Right lobe of liver (tissue), 6 donors: ENCODE measurements around the gene DLG4. TPM values are rescaled to one million over a fixed set of nuclear protein-coding genes. Genes with fewer than 3 reads are reported as not detected.

Experiments used
- ATAC-seq, 4 donors: fragments of 200-7000 bp; cut with Tn5 transposase; one replicate each; pipeline ENCODE4 v1.9.1; 2020; ENCODE audit warnings: mild to moderate bottlenecking in 4 of 4, moderate library complexity in 4 of 4
- DNase-seq, 3 donors: peaks; one replicate each; pipeline ENCODE4 v3.0.0-alpha.2; 2020
- H3K27ac ChIP-seq, 3 donors: fragments of 200-600 bp; one replicate each; pipeline ENCODE4 v1.8.0; 2022
- H3K27me3 ChIP-seq, 2 donors: fragments of 200-600 bp; one replicate each; pipeline ENCODE4 v1.8.0; 2022
- H3K36me3 ChIP-seq, 4 donors: fragments of 200-600 bp; sonication (generic) in 1 of 4; one replicate each; pipeline versions ENCODE4 v1.5.1 to v1.8.0; 2017 to 2022; ENCODE audit warnings: control low read depth in 1 of 4
- H3K4me1 ChIP-seq, 4 donors: fragments of 200-600 bp; sonication (generic) in 1 of 4; one replicate each; pipeline versions ENCODE4 v1.5.1 to v1.8.0; 2017 to 2022; ENCODE audit warnings: control low read depth in 1 of 4
- H3K4me3 ChIP-seq, 3 donors: fragments of 200-600 bp; one replicate each; pipeline ENCODE4 v1.8.0; 2022
- H3K9me3 ChIP-seq, 4 donors: fragments of 200-600 bp; sonication (generic) in 1 of 4; one replicate each; pipeline versions ENCODE4 v1.5.1 to v1.8.0; 2017 to 2022; ENCODE audit warnings: control low read depth in 1 of 4
- POLR2A ChIP-seq: fragments of 450-650 bp; IDR thresholded peaks from one replicate; pipeline ENCODE4 v1.6.1; 2017; ENCODE audit warnings: antibody characterized with exemption, mild to moderate bottlenecking
- WGBS: methylation state at CpG from one replicate; pipeline ENCODE4 v1.1.6; 2018; ENCODE audit warnings: low coverage, low lambda C conversion rate; ENCODE audit not compliant: insufficient coverage; ENCODE audit errors: missing lambda C conversion rate; 5-methylcytosine and 5-hydroxymethylcytosine counted together
- intact Hi-C, 2 donors: fragments of 100-400 bp; cut with DNase I; formaldehyde crosslinking; loops; one replicate each; pipeline versions ENCODE4 v1.11.2 to v1.14.1; 2022
- total RNA-seq, 6 experiments: library from RNA; depleted of rRNA in 2 of 6; stranded (reverse); fragments of >200 nt in 2 of 6; fragmentation: NEBNext Ultra II Directional in 3 of 6; extraction: Animal tissue kit (Norgen Biotek cat#: 25700) in 3 of 6; gene quantifications; one replicate each; pipeline versions ENCODE4 v1.1.0 to v1.2.4, GENCODE V29; 2016 to 2023
- TF ChIP-seq, protein P1 (sequence below), 4 donors: fragments of 200-600 bp in 3 of 4; fragments of 450-650 bp in 1 of 4; IDR thresholded peaks; one replicate each; pipeline versions ENCODE4 v1.5.1 to v1.8.0; 2016 to 2022; ENCODE audit warnings: antibody characterized with exemption in 4 of 4, mild to moderate bottlenecking in 2 of 4
- donor health status: DM: no; HTN: yes; CAD: no.
- donor health status: DM: no; HTN: no; CAD: no.
- donor health status: DM: no; HTN: no; CAD: no.
- donor health status: DM: no; HTN: yes; CAD: no.
- donor health status: DM: no; HTN: yes; CAD: no.

The DLG4 gene
- total RNA-seq, 6 experiments from 2014 or later: 3.0 to 6.4 (median 4.1) TPM

- Histone ChIP-seq H3K27me3 (no peaks in the 10 kb centered on the region), H3K36me3 (peaks cover 5 to 28% (median 13%) of the 10 kb centered on the region in 4 donors), H3K4me3 (peak overlapping the region in 2 of 3 donors; percentile 24 to 84), H3K4me1 (peaks cover 0 to 27% (median 8%) of the 10 kb centered on the region in 4 donors), H3K27ac (peak overlapping the region in 2 of 3 donors; percentile 43 to 99), H3K9me3 (no peaks in the 10 kb centered on the region)
- no peak for TF ChIP-seq POLR2A
- TF ChIP-seq, protein P1, sequence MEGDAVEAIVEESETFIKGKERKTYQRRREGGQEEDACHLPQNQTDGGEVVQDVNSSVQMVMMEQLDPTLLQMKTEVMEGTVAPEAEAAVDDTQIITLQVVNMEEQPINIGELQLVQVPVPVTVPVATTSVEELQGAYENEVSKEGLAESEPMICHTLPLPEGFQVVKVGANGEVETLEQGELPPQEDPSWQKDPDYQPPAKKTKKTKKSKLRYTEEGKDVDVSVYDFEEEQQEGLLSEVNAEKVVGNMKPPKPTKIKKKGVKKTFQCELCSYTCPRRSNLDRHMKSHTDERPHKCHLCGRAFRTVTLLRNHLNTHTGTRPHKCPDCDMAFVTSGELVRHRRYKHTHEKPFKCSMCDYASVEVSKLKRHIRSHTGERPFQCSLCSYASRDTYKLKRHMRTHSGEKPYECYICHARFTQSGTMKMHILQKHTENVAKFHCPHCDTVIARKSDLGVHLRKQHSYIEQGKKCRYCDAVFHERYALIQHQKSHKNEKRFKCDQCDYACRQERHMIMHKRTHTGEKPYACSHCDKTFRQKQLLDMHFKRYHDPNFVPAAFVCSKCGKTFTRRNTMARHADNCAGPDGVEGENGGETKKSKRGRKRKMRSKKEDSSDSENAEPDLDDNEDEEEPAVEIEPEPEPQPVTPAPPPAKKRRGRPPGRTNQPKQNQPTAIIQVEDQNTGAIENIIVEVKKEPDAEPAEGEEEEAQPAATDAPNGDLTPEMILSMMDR (IDR thresholded peaks at IDR 0.05): no peak
- 63% methylated on average over 4 of the region's 4 CpGs for WGBS
- no peak for ATAC-seq
- intact Hi-C loops: no loop called here
- no peak for DNase-seq
These were observed 20.7 kb upstream of the DLG4 start for GRCh38 chr17:7240375-7240774.

- intact Hi-C loops: no loop called here
These were observed 19.7 kb upstream of the DLG4 start, which contains the start of gene PHF23 for GRCh38 chr17:7239091-7240027. PHF23 (minus strand) TSS chr17:7239457; CDS start chr17:7239279, 178 bp downstream.

DNA sequence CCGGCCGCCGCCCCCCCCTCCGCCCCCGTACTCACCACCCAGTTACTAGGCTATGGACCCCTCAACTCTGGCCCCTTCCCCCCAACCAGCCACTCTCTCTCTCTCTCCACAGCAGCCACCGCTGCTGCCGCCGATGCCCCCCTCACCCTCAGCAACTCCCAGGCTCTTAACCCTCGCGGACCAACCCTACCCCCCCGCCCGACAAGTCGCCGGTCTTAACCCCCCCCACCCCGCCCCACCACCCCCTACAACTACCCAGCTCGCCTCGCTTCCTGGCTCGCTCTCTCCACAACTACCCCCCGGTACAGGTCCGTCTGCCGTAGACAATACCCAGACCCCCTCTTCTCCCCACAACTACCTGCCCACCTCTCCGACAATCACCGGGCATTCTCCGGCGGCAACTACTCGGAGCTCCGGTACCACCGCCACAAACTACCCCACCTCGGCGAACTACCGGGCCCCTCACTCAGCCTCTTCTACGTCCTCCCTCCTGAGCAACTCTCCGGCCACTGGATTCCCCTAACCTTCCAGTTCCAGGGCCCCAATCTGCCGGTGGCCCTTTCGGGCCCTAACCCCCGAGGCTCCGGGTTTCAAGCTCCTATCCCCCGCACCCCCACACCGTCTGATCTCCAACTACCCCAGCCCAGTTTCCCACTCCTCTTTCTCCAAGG, 18.9 kb upstream of the DLG4 start:
- Histone ChIP-seq H3K9me3 (no peaks in the 10 kb centered on the region), H3K4me3 (peak overlapping the region; percentile 94 to 96 (median 94)), H3K4me1 (peaks cover 0 to 31% (median 11%) of the 10 kb centered on the region in 4 donors), H3K36me3 (peaks cover 3 to 16% (median 8%) of the 10 kb centered on the region in 4 donors), H3K27ac (peak overlapping the region; percentile 75 to 93 (median 82)), H3K27me3 (no peaks in the 10 kb centered on the region)
- ATAC-seq (no peak), DNase-seq (peak in 1 of 3 donors; percentile 47)
- TF ChIP-seq, protein P1 (IDR thresholded peaks at IDR 0.05): no peak
- no peak for TF ChIP-seq POLR2A
- intact Hi-C loops: no loop called here
- under 1% methylated on average over 38 of the region's 39 CpGs for WGBS

More at GRCh38 chr17:7239091-7240027, 19.7 kb upstream of the DLG4 start, which contains the start of gene PHF23:
- H3K9me3 ChIP-seq: no peaks in the 10 kb centered on the region
- peak within 1 kb of the TSS; percentile 75 to 99 (median 93) for H3K27ac ChIP-seq
- WGBS: 1% methylated on average over 40 of the region's 72 CpGs
- peak within 1 kb of the TSS; percentile 94 to 96 (median 94) for H3K4me3 ChIP-seq
- DNase-seq (peak; percentile 99 to 100 (median 100)), ATAC-seq (peak; percentile 66 to 84 (median 74))
- H3K36me3 ChIP-seq: peaks cover 4 to 18% (median 10%) of the 10 kb centered on the region in 4 donors
- H3K4me1 ChIP-seq: peaks cover 0 to 32% (median 11%) of the 10 kb centered on the region in 4 donors
- peak; percentile 53 for TF ChIP-seq POLR2A
- TF ChIP-seq, protein P1 (IDR thresholded peaks at IDR 0.05): peak in 1 of 4 donors; percentile 38
- H3K27me3 ChIP-seq: no peaks in the 10 kb centered on the region

DNA sequence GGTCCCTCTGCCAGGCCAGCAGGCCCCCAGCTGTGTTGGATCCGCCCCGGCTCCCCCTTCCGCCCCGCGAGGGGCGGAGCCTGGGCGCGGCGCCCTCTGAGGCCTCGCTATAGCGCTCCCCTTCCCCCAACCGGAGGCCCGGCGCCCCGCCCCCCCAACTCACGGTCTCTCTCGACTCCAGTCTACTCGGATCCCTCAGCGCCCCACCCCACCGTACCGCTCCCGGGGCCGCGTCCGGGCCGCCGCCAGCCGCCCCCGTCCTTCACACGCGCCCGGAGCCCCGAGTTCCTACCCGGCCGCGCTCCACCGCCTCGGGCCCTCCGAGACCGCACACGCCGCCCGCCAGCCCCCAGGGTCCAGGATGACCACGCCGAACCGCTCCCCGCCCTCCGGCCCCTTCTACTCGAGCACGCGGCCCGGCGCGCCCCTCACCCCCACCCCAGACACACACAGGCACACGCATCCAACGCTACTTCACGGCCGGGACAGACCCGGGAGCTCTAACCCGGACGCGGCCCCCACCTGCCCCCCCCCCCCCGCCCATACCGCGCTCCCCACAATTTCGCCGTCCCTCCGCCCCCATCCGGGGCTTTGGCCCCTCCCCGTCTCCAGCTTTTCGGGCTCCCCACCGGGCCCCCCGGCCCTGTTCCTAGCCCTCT, 18.3 kb upstream of the DLG4 start:
- ATAC-seq: peak; percentile 10 to 17 (median 14)
- H3K4me1 ChIP-seq: peaks cover 0 to 34% (median 11%) of the 10 kb centered on the region in 4 donors
- intact Hi-C loops: no loop called here
- H3K36me3 ChIP-seq: peaks cover 3 to 16% (median 8%) of the 10 kb centered on the region in 4 donors
- no peaks in the 10 kb centered on the region for H3K9me3 ChIP-seq
- peak overlapping the region; percentile 44 to 82 (median 75) for H3K27ac ChIP-seq
- H3K4me3 ChIP-seq: peak overlapping the region; percentile 94 to 96 (median 94)
- no peaks in the 10 kb centered on the region for H3K27me3 ChIP-seq
- peak; percentile 89 to 92 (median 89) for DNase-seq
- TF ChIP-seq, protein P1 (IDR thresholded peaks at IDR 0.05): no peak
- no peak for TF ChIP-seq POLR2A
- 0% methylated on average over 19 of the region's 73 CpGs for WGBS
